HL-60 (cell line): Measurements from ENCODE around the gene MAP7D3.

Experiments
- DNase-seq, 2 experiments: peaks; one replicate each; pipeline ENCODE4 v3.0.0-alpha.2; 2010 to 2020; ENCODE audit warnings: low read depth in 1 of 2, low spot score in 1 of 2
- H3K27ac ChIP-seq: fragments of 250-450 bp; sonication (Bioruptor Pico); replicated peaks from 2 replicates; pipeline ENCODE4 v1.5.1; 2020; ENCODE audit warnings: mild to moderate bottlenecking, moderate library complexity
- H3K27me3 ChIP-seq: fragments of 250-450 bp; sonication (Bioruptor Pico); 2 replicates; pipeline ENCODE4 v1.5.1; 2021; ENCODE audit warnings: mild to moderate bottlenecking, moderate library complexity; ENCODE audit not compliant: insufficient read depth, poor library complexity, severe bottlenecking
- H3K4me3 ChIP-seq: replicated peaks from 2 replicates; pipeline ENCODE4 v1.5.1; 2011; ENCODE audit warnings: mild to moderate bottlenecking, control low read depth, low read length; ENCODE audit not compliant: insufficient read depth
- CTCF ChIP-seq: IDR thresholded peaks from one replicate; pipeline ENCODE4 v1.5.1; 2011; ENCODE audit warnings: low read length, control low read depth, inconsistent platforms; ENCODE audit not compliant: insufficient read depth
- GABPA ChIP-seq: IDR thresholded peaks from 2 replicates; pipeline ENCODE4 v1.6.1; 2012; ENCODE audit warnings: low read depth
- POLR2AphosphoS5 ChIP-seq: IDR thresholded peaks from 2 replicates; pipeline ENCODE4 v1.6.1; 2012; ENCODE audit warnings: low read depth
- REST ChIP-seq: IDR thresholded peaks from 2 replicates; pipeline ENCODE4 v1.6.1; 2012; ENCODE audit warnings: low read depth; ENCODE audit not compliant: insufficient replicate concordance
- SPI1 ChIP-seq: IDR thresholded peaks from 2 replicates; pipeline ENCODE4 v1.6.1; 2012; ENCODE audit warnings: low read depth, mild to moderate bottlenecking, borderline replicate concordance

MAP7D3 gene

GRCh38 chrX:136237074-136237473 lies 14.1 kb downstream of the MAP7D3 start:
- no peak overlapping the region for H3K4me3 ChIP-seq
- H3K27me3 ChIP-seq = no peaks in the 10 kb centered on the region
- TF ChIP-seq REST = no peak
- no peak for TF ChIP-seq GABPA
- TF ChIP-seq CTCF = no peak
- no peak for TF ChIP-seq SPI1
- TF ChIP-seq POLR2AphosphoS5 = no peak
- DNase-seq = no peak
- no peak overlapping the region for H3K27ac ChIP-seq

- H3K27ac ChIP-seq = no peak overlapping the region
- no peak for TF ChIP-seq REST
- TF ChIP-seq SPI1 = no peak
- no peak for TF ChIP-seq POLR2AphosphoS5
- no peak for TF ChIP-seq GABPA
- no peak for TF ChIP-seq CTCF
- H3K4me3 ChIP-seq = no peak overlapping the region
- H3K27me3 ChIP-seq = no peaks in the 10 kb centered on the region
- DNase-seq = no peak
These were observed 22.4 kb downstream of the MAP7D3 start for GRCh38 chrX:136228839-136229207.

- TF ChIP-seq POLR2AphosphoS5 (no peak), GABPA (no peak), SPI1 (no peak), REST (no peak)
- no peak for DNase-seq
- no peak overlapping the region for H3K27ac ChIP-seq
- no peaks in the 10 kb centered on the region for H3K27me3 ChIP-seq
- no peak overlapping the region for H3K4me3 ChIP-seq
These were observed 23.0 kb downstream of the MAP7D3 start for GRCh38 chrX:136227948-136228838.
